GM12873 (cell line): ENCODE data around the gene GALNT12.

Source experiments
- CTCF ChIP-seq: IDR thresholded peaks from 2 replicates; pipeline ENCODE4 v1.5.1; 2012; ENCODE audit warnings: low read depth, mild to moderate bottlenecking, moderate library complexity, low read length, control low read depth; ENCODE audit not compliant: insufficient read depth; ENCODE audit errors: missing control alignments

Gene GALNT12

GRCh38 chr9:98866435-98867102, 59.1 kb downstream of the GALNT12 start:
- no peak for TF ChIP-seq CTCF

GRCh38 chr9:98867103-98867428, 59.6 kb downstream of the GALNT12 start:
- no peak for TF ChIP-seq CTCF

GRCh38 chr9:98867429-98868168, 60.1 kb downstream of the GALNT12 start:
- no peak for TF ChIP-seq CTCF

GRCh38 chr9:98869078-98869745, 61.7 kb downstream of the GALNT12 start:
- no peak for TF ChIP-seq CTCF

- TF ChIP-seq CTCF = no peak
Observed at GRCh38 chr9:98869866-98870265, 62.4 kb downstream of the GALNT12 start.

- TF ChIP-seq CTCF = no peak
Observed at GRCh38 chr9:98870782-98871557, 63.5 kb downstream of the GALNT12 start.
